A549 (cell line): ENCODE results near the gene CUL4A. TPM values are rescaled to one million over a fixed set of nuclear protein-coding genes. Genes with fewer than 3 reads are reported as not detected.

ENCODE experiments used
- ATAC-seq, 2 experiments: fragments of 200-7000 bp in 1 of 2; fragments of >200 bp in 1 of 2; cut with Nextera tagmentation in 1 of 2; cut with Tn5 transposase in 1 of 2; 3 replicates each; pipeline versions ENCODE4 v1.8.0 to v1.9.1; 2018 to 2020; ENCODE audit warnings: mild to moderate bottlenecking in 1 of 2, moderate library complexity in 1 of 2
- CTCF ChIA-PET: fragments of 300-600 bp; sonication (Branson Sonifier 250); formaldehyde crosslinking; extraction: SDS; loops from one replicate; lab custom pipeline; 2021; ENCODE audit warnings: antibody characterized with exemption, inconsistent platforms; lab: Yijun Ruan, JAX
- POLR2A ChIA-PET: fragments of 350-600 bp; formaldehyde crosslinking; extraction: SDS; loops from one replicate; lab custom pipeline; 2021; ENCODE audit warnings: antibody characterized with exemption, inconsistent platforms; lab: Yijun Ruan, JAX
- DNase-seq, 2 experiments: peaks; one replicate each; pipeline versions ENCODE4 v3.0.0 to v3.0.0-alpha.2; 2011 to 2016; ENCODE audit warnings: low read depth in 1 of 2, low spot score in 1 of 2
- FAIRE-seq: peaks from 2 replicates; lab custom pipeline; 2011; peaks lifted over from hg19 to GRCh38; lab: Jason Lieb, UNC
- H3K27ac ChIP-seq, 2 experiments: fragments of >200 bp; sonication (Bioruptor Twin); formaldehyde crosslinking; 3 replicates each; pipeline ENCODE4 v1.5.1; 2016 to 2017
- H3K4me1 ChIP-seq: fragments of >200 bp; sonication (Bioruptor Twin); formaldehyde crosslinking; 3 replicates; pipeline ENCODE4 v1.6.1; 2016
- H3K4me2 ChIP-seq: fragments of >200 bp; sonication (Bioruptor Twin); formaldehyde crosslinking; 3 replicates; pipeline ENCODE4 v1.6.1; 2016
- H3K4me3 ChIP-seq: fragments of >200 bp; sonication (Bioruptor Twin); formaldehyde crosslinking; 3 replicates; pipeline ENCODE4 v1.5.1; 2016
- H3K9me3 ChIP-seq: fragments of >200 bp; sonication (Bioruptor Twin); formaldehyde crosslinking; 3 replicates; pipeline ENCODE4 v1.6.1; 2016
- BHLHE40 ChIP-seq: IDR thresholded peaks from 2 replicates; pipeline ENCODE4 v1.6.1; 2012; ENCODE audit warnings: low read depth, low read length, inconsistent platforms
- CHD4 ChIP-seq: fragments of 200-600 bp; sonication (generic); IDR thresholded peaks from 2 replicates; pipeline ENCODE4 v1.6.1; 2016; ENCODE audit warnings: antibody characterized with exemption, mild to moderate bottlenecking, borderline replicate concordance
- EHF ChIP-seq: fragments of 250-450 bp; sonication (Bioruptor Pico); IDR thresholded peaks from 2 replicates; pipeline ENCODE4 v1.5.0; 2020; ENCODE audit warnings: mild to moderate bottlenecking
- EHMT2 ChIP-seq: fragments of 200-600 bp; sonication (generic); IDR thresholded peaks from 2 replicates; pipeline ENCODE4 v1.6.1; 2016; ENCODE audit warnings: antibody characterized with exemption, low read depth, mild to moderate bottlenecking, moderate library complexity
- HEYL ChIP-seq: fragments of 250-450 bp; sonication (Bioruptor Pico); IDR thresholded peaks from 2 replicates; pipeline ENCODE4 v1.8.0; 2021; ENCODE audit warnings: mild to moderate bottlenecking, moderate library complexity
- HOXB5 ChIP-seq: fragments of 250-450 bp; sonication (Bioruptor Pico); IDR thresholded peaks from 2 replicates; pipeline ENCODE4 v1.5.0; 2020; ENCODE audit warnings: mild to moderate bottlenecking, moderate library complexity
- MAZ ChIP-seq: fragments of 150-350 bp; IDR thresholded peaks from 2 replicates; pipeline ENCODE4 v1.6.1; 2014; ENCODE audit warnings: antibody characterized with exemption, low read depth, low read length, borderline replicate concordance
- NFE2L2 ChIP-seq: fragments of 150-350 bp; conservative IDR thresholded peaks from 2 replicates; pipeline ENCODE4 v1.6.1; 2014; ENCODE audit warnings: low read length
- NPAS2 ChIP-seq: fragments of 250-450 bp; sonication (Bioruptor Pico); IDR thresholded peaks from 2 replicates; pipeline ENCODE4 v1.8.0; 2022; ENCODE audit warnings: mild to moderate bottlenecking, moderate library complexity, borderline replicate concordance
- NR3C1 ChIP-seq: fragments of >200 bp; sonication (Bioruptor Twin); formaldehyde crosslinking; IDR thresholded peaks from 3 replicates; pipeline ENCODE4 v1.6.1; 2017
- POLR2AphosphoS2 ChIP-seq: conservative IDR thresholded peaks from 2 replicates; pipeline ENCODE4 v1.6.1; 2012; ENCODE audit warnings: low read length, improper control_type of control experiment, inconsistent platforms
- RARB ChIP-seq: fragments of 250-450 bp; sonication (Bioruptor Pico); IDR thresholded peaks from 2 replicates; pipeline ENCODE4 v1.8.0; 2021; ENCODE audit warnings: mild to moderate bottlenecking, moderate library complexity
- TFCP2L1 ChIP-seq: fragments of 250-450 bp; sonication (Bioruptor Pico); IDR thresholded peaks from 2 replicates; pipeline ENCODE4 v1.5.0; 2021; ENCODE audit warnings: mild to moderate bottlenecking
- TP53 ChIP-seq: fragments of 250-450 bp; sonication (Bioruptor Pico); IDR thresholded peaks from 2 replicates; pipeline ENCODE4 v1.5.0; 2021; ENCODE audit warnings: mild to moderate bottlenecking, moderate library complexity
- ZFP36 ChIP-seq: fragments of 450-650 bp; IDR thresholded peaks from 2 replicates; pipeline ENCODE4 v1.6.1; 2014; ENCODE audit warnings: borderline replicate concordance; ENCODE audit not compliant: partially characterized antibody
- ZNF302 ChIP-seq: fragments of 250-450 bp; sonication (Bioruptor Pico); IDR thresholded peaks from 2 replicates; pipeline ENCODE4 v1.9.0; 2021; ENCODE audit warnings: inconsistent platforms, mild to moderate bottlenecking, moderate library complexity
- WGBS: methylation state at CpG from one replicate; pipeline ENCODE4 v1.1.6; 2017; ENCODE audit errors: missing lambda C conversion rate; 5-methylcytosine and 5-hydroxymethylcytosine counted together
- polyA plus RNA-seq, 4 experiments: library from polyadenylated mRNA; depleted of rRNA in 3 of 4; stranded (reverse); fragments of >200 nt; fragmentation: RNase III in 1 of 4; extraction: RNeasy Plus Mini Kit Qiagen cat#74134 plus additional on column Dnase treatment in 1 of 4; gene quantifications; 2 replicates in 3 of 4; 3 replicates in 1 of 4; pipeline ENCODE4 v1.2.3, GENCODE V29; 2011 to 2017
- TF ChIP-seq, protein P1 (sequence below): fragments of 150-350 bp; IDR thresholded peaks from 2 replicates; pipeline ENCODE4 v1.6.1; 2014; ENCODE audit warnings: low read depth, mild to moderate bottlenecking, low read length
- TF ChIP-seq, protein P2 (sequence below): fragments of 200-600 bp; sonication (generic); IDR thresholded peaks from 2 replicates; pipeline ENCODE4 v1.6.1; 2016; ENCODE audit warnings: antibody characterized with exemption, mild to moderate bottlenecking, moderate library complexity
- TF ChIP-seq, protein P3 (sequence below): fragments of >200 bp; sonication (Bioruptor Twin); formaldehyde crosslinking; IDR thresholded peaks from 3 replicates; pipeline ENCODE4 v1.6.1; 2016

The CUL4A gene
- polyA plus RNA-seq, 2 of the 4 experiments (the other 2 are of a cell fraction): 49.6 to 55.4 TPM

DNA sequence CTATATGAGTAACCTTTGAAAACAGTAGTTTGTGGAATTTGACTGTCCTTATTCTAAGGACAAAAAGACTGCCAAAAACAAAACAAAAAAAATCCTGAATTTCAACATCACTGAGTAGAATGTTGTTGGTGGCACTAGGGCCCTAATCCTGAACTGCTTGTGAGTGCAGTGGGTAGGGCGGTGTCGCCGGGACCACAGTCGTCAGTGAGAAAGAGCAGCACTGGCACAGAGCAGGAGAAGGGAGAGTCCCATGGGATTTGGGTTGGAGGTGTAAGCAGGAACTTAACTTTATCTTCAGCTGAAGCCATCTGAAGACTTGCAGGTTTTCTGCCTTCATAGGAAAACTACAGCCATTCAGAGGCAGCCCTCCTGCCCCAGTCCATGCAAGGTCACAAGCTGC is 6.5 kb upstream of the CUL4A start:
- Histone ChIP-seq H3K27ac (no peak overlapping the region), H3K9me3 (no peaks in the 10 kb centered on the region), H3K4me3 (no peak overlapping the region)
- CTCF ChIA-PET: no interaction called here
- DNase-seq (no peak), FAIRE-seq (no peak)
- TF ChIP-seq MAZ (no peak), CHD4 (no peak), ZNF302 (CRISPR knock-in tag) (no peak), NFE2L2 (no peak), NPAS2 (CRISPR knock-in tag) (no peak), TFCP2L1 (CRISPR knock-in tag) (no peak), TP53 (CRISPR knock-in tag) (no peak), POLR2AphosphoS2 (no peak), EHMT2 (no peak), ZFP36 (no peak), NR3C1 (no peak), BHLHE40 (no peak), EHF (no peak), RARB (CRISPR knock-in tag) (no peak)
- TF ChIP-seq, protein P1, sequence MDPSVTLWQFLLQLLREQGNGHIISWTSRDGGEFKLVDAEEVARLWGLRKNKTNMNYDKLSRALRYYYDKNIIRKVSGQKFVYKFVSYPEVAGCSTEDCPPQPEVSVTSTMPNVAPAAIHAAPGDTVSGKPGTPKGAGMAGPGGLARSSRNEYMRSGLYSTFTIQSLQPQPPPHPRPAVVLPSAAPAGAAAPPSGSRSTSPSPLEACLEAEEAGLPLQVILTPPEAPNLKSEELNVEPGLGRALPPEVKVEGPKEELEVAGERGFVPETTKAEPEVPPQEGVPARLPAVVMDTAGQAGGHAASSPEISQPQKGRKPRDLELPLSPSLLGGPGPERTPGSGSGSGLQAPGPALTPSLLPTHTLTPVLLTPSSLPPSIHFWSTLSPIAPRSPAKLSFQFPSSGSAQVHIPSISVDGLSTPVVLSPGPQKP: no peak
- TF ChIP-seq, protein P2, sequence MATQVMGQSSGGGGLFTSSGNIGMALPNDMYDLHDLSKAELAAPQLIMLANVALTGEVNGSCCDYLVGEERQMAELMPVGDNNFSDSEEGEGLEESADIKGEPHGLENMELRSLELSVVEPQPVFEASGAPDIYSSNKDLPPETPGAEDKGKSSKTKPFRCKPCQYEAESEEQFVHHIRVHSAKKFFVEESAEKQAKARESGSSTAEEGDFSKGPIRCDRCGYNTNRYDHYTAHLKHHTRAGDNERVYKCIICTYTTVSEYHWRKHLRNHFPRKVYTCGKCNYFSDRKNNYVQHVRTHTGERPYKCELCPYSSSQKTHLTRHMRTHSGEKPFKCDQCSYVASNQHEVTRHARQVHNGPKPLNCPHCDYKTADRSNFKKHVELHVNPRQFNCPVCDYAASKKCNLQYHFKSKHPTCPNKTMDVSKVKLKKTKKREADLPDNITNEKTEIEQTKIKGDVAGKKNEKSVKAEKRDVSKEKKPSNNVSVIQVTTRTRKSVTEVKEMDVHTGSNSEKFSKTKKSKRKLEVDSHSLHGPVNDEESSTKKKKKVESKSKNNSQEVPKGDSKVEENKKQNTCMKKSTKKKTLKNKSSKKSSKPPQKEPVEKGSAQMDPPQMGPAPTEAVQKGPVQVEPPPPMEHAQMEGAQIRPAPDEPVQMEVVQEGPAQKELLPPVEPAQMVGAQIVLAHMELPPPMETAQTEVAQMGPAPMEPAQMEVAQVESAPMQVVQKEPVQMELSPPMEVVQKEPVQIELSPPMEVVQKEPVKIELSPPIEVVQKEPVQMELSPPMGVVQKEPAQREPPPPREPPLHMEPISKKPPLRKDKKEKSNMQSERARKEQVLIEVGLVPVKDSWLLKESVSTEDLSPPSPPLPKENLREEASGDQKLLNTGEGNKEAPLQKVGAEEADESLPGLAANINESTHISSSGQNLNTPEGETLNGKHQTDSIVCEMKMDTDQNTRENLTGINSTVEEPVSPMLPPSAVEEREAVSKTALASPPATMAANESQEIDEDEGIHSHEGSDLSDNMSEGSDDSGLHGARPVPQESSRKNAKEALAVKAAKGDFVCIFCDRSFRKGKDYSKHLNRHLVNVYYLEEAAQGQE: no peak
- TF ChIP-seq, all 56 proteins: peak for 0
- ATAC-seq: no peak
- Histone ChIP-seq H3K4me2 (no peak overlapping the region), H3K4me1 (peaks cover 26% of the 10 kb centered on the region)
- whole genome bisulfite sequencing: 92% methylated on average over 4 of the region's 4 CpGs
- POLR2A ChIA-PET: no interaction called here

DNA sequence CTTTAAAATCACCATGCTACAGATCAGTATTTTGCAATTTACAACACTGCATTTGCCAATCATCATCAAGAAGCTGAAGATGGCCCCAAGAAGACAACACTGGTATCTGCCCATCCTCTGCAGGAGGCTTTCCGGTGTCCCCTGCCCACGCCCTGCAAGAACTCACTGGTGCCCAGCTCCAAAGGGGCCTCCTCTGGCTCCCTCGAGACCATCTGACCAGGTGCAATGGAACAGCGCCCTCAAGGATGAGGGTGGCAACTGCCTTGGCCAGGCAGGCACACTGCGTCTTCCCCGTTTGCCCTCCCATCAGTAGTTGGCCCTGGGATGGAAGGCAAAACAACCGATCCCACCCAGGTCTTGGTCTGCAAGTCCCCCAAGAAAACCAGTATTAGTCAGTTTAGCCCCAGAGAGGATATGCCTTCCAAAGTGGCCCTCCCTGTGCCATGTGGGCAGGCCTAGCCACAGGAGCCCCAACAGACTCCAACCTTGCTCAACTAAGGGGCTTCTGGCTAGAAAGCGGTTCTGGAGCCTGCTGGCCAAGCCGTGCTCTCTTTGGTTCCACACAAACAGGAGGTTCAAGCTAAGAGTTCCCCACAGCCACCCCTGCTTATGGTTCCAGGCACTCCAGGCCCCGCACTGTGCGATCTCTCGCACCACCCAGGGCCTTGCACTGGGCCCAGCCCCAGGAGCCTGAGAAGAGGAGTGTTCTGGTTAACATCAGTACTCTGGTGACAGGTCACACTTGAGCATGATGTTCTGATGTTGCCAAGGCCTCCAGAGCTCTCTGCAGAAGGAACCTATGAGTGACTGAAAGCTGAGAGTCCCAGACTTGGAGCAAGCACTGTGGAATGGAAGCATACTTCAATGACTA is 5.7 kb upstream of the CUL4A start:
- TF ChIP-seq HEYL (CRISPR knock-in tag): no peak
- no peak for TF ChIP-seq NR3C1
- TF ChIP-seq, protein P3, sequence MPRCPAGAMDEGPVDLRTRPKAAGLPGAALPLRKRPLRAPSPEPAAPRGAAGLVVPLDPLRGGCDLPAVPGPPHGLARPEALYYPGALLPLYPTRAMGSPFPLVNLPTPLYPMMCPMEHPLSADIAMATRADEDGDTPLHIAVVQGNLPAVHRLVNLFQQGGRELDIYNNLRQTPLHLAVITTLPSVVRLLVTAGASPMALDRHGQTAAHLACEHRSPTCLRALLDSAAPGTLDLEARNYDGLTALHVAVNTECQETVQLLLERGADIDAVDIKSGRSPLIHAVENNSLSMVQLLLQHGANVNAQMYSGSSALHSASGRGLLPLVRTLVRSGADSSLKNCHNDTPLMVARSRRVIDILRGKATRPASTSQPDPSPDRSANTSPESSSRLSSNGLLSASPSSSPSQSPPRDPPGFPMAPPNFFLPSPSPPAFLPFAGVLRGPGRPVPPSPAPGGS: no peak
- no peak for TF ChIP-seq HOXB5
- TF ChIP-seq EHF: no peak
- no peak for ATAC-seq
- Histone ChIP-seq H3K4me3 (no peak overlapping the region), H3K4me2 (no peak overlapping the region), H3K4me1 (peaks cover 26% of the 10 kb centered on the region), H3K27ac (no peak overlapping the region), H3K9me3 (no peaks in the 10 kb centered on the region)
- DNase-seq: no peak
- WGBS: 98% methylated on average over 5 of the region's 12 CpGs
- ChIA-PET POLR2A (no interaction called here), CTCF (no interaction called here)
- FAIRE-seq: no peak
